ENCODE measurements around the gene PLPPR2.

GRCh38 chr19:11390933-11391680, 35.9 kb downstream of the PLPPR2 start:
- TF ChIP-seq CTCF (conservative IDR thresholded peaks at IDR 0.05) (no peak), EZH2 (IDR thresholded peaks at IDR 0.05; ENCODE audit: low read depth) (no peak)

Data from PC-9 (cell line).